GM18502 (cell line): ENCODE data around the gene DTX3.
"Not testable (repeated sequence)": the region's sequence is repeated elsewhere in the genome, so short reads cannot be mapped to it uniquely, and the experiment has no call there.

Experiments used
- ATAC-seq: cut with Tn5 transposase; IDR thresholded peaks from one replicate; pipeline ENCODE4 v1.9.1; 2021; ENCODE audit warnings: mild to moderate bottlenecking; ENCODE audit not compliant: unreplicated experiment, poor library complexity

Gene DTX3

GRCh38 chr12:57582440-57582839 is 22.2 kb upstream of the DTX3 start:
- no peak for ATAC-seq

DNA sequence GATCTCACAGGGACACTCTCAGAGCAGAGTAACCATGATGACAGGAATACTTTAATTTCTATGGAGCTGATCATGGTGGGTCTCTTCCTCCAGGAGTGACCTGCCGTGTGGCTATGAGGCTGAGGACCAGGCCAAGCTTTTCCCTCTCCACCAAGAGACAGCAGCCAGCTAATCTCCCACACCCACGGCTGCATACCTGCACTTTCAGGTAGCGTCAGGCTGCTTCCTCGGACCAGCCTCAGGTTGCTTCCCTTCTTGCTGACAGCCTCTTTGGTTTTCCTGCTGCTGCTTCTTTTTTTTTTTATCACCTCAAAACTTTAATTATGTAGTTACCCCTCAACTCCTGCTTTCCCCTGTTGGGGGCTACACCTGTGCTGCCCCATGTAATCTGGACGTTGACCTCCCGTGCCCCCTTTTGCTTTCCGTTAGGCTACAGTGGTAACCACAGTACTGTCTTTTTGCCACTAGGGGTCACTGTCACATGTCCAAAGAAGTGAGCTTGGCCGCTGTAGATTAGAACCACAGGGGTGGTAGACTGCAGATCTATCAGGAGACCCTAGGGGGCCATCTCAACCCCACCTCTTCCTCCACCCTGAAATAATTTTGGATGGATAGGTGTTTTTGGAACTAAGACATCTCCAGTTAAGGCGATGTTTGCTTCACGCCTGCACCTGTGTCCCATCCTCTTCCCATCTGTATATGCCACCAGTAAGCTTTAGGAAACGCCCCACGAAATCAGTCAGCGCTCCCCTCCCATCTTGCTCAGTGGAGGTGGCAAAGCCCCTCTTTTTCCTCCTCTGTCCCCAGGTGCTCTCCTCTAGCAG is 21.4 kb upstream of the DTX3 start:
- ATAC-seq, result peak; percentile 94

DNA sequence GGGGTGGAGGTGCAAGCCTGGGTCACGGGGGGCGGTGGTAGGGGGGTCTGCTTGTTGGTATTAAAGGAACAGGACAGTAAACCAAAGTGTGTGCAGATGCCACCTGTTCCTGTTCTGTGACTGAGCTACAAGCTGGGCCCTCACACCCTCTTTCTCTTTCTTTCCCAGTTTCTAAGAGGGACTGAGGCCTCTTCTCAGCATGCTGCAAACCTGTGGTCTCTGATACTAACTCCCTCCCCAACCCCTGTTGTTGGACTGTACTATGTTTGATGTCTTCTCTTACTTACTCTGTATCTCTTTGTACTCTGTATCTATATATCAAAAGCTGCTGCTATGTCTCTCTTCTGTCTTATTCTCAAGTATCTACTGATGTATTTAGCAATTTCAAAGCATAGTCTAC is 20.6 kb upstream of the DTX3 start:
- no peak for ATAC-seq

DNA sequence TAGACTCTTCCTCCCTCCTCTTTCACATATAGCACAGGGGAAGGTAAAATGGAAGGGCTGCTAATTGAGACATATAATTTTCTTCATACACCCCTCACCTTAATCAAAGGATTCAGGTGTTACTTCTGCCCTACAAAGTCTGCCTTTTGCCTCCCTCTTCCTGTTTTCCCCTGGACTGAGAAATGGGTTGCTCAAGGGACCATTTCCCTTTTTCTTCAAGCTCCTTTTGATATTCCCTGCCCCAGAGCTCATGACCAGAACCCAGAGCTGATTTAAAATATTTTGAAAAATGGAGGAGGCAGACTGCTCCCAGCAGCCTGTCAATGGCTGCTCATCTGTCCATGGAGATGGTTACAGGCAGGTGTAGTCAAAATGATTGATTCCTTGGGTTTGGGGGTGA is 19.9 kb upstream of the DTX3 start:
- no peak for ATAC-seq

DNA sequence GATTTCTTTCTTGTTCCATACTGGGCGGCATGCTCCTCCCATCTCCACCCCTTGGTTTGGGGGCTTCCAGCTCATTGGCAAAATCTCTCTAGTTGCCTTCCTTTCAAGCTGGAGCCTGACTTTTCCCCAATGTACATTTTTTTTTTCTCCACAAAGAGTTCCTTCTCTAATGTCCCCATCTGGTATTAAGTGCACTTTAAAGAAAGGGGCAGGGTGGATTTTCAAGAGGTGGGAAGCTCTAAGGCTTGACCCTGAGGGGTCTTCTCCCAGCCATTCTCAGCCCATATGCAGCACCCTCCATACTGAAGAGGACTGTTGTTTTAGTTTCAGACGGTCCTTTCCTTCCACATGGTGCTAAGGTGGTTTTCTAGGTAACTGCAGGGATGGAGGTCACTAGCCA is 19.5 kb upstream of the DTX3 start:
- no peak for ATAC-seq

DNA sequence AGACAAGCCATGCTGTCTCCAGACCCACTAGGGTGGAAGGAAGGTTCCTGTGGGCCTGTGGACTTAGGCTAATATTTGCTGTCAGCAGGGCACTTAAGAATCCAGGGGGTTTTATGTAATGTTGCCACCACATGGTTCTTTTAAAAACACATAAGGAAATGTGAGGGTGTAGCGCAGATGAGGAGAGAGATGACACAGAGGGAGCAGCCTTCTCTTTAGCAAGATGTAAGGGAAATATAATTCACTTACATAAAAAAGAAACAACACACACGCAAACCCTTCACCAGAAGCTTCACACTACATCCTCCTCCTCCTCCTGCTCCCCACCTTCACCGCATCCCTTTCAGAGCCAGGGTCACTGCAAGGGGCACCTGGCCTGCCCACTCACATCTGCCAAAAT is 18.5 kb upstream of the DTX3 start:
- no peak for ATAC-seq

DNA sequence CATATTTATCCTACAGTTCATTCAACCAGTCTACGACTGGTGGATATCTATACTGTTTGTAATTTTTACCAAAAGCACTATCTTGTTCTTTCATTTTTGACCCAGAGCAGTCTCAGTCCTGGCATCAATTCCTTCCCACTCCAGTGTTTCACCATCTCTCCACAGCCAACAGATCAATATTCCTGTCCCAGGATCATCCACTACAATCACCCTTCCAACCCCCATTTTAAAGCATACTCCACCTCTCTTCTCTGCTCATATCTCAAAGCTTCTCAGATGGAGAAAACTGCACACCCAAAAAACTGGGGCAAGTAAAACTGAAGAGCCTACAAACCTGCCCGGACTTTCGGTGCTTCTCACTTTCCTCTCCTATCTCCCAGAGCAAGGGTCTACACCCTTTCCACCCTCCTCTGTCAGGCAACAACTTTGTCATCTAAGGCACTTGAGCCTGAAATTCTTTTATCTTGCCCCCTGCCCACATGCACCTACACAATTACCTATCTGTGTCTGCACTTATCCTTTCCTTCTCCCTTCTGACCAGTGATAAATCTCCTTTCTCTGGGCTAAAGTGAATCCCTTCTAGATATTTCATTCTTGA is 17.7 kb upstream of the DTX3 start:
- no peak for ATAC-seq

DNA sequence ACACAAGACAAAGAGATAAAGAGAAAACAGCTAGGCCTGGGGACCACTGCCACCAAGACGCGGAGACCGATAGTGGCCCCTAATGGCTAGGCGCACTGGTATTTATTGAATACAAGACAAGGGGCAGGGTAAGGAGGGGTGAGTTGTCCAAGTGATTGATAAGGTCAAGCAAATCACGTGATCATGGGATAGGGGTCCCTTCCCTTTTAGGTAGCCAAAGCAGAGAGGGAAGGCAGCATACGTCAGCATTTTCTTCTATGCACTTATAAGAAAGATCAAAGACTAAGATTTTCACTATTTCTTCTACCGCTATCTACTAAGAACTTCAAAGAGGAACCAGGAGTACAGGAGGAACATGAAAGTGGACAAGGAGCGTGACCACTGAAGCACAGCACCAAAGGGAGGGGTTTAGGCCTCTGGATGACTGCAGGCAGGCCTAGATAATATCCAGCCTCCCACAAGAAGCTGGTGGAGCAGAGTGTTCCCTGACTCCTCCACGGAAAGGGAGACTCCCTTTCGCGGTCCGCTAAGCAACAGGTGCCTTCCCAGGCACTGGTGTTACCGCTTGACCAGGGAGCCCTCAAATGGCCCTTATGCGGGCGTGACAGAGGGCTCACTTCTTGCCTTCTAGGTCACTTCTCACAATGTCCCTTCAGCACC is 15.5 kb upstream of the DTX3 start:
- ATAC-seq, result not testable (repeated sequence)

GRCh38 chr12:57590479-57590863 is 14.2 kb upstream of the DTX3 start:
- no peak for ATAC-seq

- ATAC-seq, result peak; percentile 96
Observed at GRCh38 chr12:57590864-57591781, 13.5 kb upstream of the DTX3 start, which contains the start of gene PIP4K2C. PIP4K2C (plus strand) TSS chr12:57591192; CDS start chr12:57591290, 98 bp downstream.

GRCh38 chr12:57591782-57592325 is 12.8 kb upstream of the DTX3 start:
- ATAC-seq, result no peak

DNA sequence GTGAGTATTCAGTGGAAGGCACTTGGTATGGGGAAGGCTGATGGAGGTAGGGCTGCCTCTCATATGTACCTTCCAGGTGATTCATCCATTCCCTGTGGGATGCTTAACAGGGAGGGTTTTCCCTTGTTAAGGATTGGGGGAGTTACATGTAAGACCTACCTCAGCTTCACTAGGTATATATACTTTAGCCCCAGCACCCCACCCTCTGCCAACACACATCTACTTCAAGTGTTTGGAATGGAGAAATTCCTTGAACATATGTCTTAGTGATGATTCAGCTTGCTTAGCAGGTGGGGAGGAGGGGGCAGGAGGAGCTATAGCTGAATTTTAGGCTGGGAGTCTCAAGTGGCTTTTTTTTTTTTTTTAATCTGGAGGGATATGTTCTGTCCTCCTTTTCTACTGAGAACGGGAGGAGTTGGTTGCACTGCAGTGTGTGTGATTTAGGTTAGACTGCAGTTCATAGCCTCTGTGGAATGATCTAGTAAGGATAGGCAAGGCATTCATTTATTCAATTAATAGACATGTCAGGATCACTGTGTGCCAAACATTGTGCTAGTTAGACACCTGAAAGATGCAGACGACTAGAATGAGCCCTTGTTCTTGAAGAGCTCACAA is 12.0 kb upstream of the DTX3 start:
- no peak for ATAC-seq

- no peak for ATAC-seq
Observed at GRCh38 chr12:57593187-57593586, 11.4 kb upstream of the DTX3 start.

DNA sequence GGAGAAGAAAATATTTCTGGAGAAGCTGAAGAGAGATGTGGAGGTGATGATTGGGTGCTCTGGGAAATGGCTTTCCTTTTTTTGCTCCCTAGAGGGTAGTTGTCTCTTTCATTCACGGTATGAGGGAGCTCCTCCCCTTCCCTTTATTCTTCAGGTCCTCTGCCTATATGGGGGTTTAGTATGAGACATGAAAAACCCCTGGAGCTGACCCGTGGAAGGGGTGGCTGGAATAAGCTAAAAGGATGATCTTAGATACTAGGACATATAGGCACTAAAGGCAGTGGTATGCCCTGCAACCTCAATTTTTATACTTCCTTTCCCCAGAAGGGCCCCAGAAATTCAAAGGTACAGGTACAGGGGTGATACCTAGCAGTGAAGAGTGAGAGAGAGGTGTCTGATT is 4.2 kb upstream of the DTX3 start:
- no peak for ATAC-seq

DNA sequence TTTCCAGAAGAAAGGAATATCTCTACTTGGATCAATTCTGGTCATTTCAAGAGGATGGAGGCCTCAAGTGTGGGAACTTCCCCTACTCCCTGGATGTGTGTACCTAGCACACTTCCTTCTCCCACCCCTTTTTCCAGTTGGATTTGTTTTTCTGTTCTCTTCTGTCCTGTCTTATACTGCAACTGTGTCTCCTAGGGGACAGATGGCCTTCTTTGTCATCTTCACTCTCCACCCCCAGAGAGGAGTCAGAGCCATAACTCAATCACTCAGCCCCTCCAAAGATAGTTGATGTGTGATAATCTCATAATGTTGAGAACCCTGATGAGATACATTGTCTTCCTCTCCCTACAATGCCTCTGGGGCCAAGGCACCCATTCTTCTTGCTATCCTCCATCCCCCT is 2.1 kb upstream of the DTX3 start:
- ATAC-seq, result no peak

- ATAC-seq, result no peak
Observed at GRCh38 chr12:57603324-57603723, 1.3 kb upstream of the DTX3 start.

DNA sequence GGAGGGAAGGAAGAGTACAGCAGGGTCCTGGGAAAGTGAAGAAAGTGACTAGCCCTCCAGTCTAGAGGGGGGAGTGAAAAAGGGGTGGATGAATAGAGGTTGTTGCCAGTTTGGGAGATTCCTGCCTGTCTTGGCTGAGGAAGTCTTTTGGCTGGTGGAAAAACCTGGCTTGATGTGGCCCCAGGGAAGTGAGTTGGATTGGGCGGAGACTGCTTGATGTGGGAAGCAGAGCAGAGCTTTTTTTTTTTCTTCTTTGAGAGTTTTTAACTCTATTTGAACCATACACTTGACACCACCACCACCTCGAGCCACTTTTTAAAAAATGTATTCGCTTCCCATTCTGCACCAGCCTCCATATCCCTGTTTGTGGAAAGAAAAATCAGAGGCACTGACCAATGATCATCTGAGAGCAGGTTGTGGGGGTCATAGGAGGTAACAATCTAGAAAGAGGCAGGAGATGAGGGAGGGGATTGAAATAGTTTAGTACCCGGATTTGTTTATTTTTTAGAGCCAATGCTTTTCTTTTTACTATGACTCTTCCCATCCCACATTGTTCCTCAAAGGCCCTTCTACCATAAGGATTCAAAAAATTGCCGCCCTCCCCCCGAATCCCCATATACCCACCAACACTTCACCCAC is 690 bp upstream of the DTX3 start:
- ATAC-seq, result no peak

DNA sequence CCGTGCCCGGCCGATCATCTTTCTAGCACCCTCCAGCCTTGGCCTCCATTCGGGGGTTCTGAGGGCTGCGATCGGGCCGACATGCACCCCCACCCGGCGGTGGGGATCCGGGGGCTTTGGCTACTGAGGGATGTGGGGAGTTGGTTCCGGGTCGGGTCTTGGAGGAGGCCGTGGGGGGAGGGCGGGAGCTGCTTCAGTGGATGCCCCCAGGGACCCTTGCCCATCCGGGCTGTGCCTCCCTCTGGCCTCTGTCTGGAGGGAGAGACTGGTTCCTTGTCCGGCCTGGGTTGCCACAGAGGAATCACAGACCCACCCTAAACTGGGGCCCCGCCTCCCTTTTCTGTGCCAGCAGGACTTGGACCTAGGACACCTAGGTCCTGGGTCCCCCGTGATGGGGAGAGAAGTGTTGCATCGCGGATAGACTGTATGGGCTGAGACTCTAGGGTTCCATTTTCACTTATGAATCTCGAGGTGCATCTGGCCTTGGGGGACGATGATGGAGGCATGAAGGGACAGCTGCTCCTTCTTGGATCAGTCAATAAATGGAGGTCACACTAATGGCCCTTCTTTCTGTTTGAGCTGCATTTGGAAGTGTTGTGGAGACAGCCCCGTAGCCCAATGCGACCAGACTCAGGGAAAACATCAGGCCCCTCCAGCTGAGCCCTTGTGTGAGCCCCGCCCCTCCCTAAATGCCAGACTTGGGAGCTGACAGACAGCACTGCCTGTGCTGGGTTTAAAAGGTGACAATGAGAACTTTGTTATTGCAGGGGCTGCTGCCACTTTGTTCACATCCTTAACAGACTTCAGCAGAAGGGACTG is 577 bp downstream of the DTX3 start:
- ATAC-seq, result peak; percentile 24
